MM.1S (cell line): ENCODE data around the gene TUBGCP6.

Experiments used
- DNase-seq: peaks from one replicate; pipeline ENCODE4 v3.0.0-alpha.2; 2015
- H2AFZ ChIP-seq: fragments of 300-600 bp; sonication (generic); 2 replicates; pipeline ENCODE4 v1.6.0; 2016; ENCODE audit warnings: antibody characterized with exemption, low read length
- H3F3A ChIP-seq: fragments of 300-600 bp; sonication (generic); 2 replicates; pipeline ENCODE4 v1.6.1; 2016; ENCODE audit warnings: mild to moderate bottlenecking, antibody characterized with exemption, low read length, moderate library complexity, mixed read lengths; ENCODE audit not compliant: insufficient read depth
- H3K27ac ChIP-seq: fragments of 300-600 bp; sonication (generic); 2 replicates; pipeline ENCODE4 v1.5.1; 2016; ENCODE audit warnings: mild to moderate bottlenecking, low read length
- H3K27me3 ChIP-seq: fragments of 300-600 bp; sonication (generic); replicated peaks from 2 replicates; pipeline ENCODE4 v1.6.0; 2016; ENCODE audit warnings: low read length; ENCODE audit not compliant: insufficient read depth
- H3K36me3 ChIP-seq: fragments of 300-600 bp; sonication (generic); replicated peaks from 2 replicates; pipeline ENCODE4 v1.6.1; 2016; ENCODE audit warnings: mild to moderate bottlenecking, low read length, mixed read lengths; ENCODE audit not compliant: insufficient read depth
- H3K4me1 ChIP-seq: fragments of 300-600 bp; sonication (generic); 2 replicates; pipeline ENCODE4 v1.6.1; 2016; ENCODE audit warnings: low read length, mixed read lengths
- H3K4me2 ChIP-seq: fragments of 300-600 bp; sonication (generic); 2 replicates; pipeline ENCODE4 v1.6.0; 2016; ENCODE audit warnings: low read depth, low read length
- H3K4me3 ChIP-seq: fragments of 300-600 bp; sonication (generic); 2 replicates; pipeline ENCODE4 v1.5.1; 2016; ENCODE audit warnings: low read length, mixed read lengths
- H3K79me2 ChIP-seq: fragments of 300-600 bp; sonication (generic); 2 replicates; pipeline ENCODE4 v1.6.1; 2016; ENCODE audit warnings: mixed run types, low read length, mixed read lengths
- H3K9ac ChIP-seq: fragments of 300-600 bp; sonication (generic); 2 replicates; pipeline ENCODE4 v1.6.1; 2016; ENCODE audit warnings: low read length, mixed read lengths
- H3K9me2 ChIP-seq: fragments of 300-600 bp; sonication (generic); replicated peaks from 2 replicates; pipeline ENCODE4 v1.6.1; 2016; ENCODE audit warnings: mild to moderate bottlenecking, low read length, mixed read lengths; ENCODE audit not compliant: insufficient read depth
- H3K9me3 ChIP-seq: fragments of 300-600 bp; sonication (generic); replicated peaks from 2 replicates; pipeline ENCODE4 v1.6.1; 2016; ENCODE audit warnings: mild to moderate bottlenecking, low read length, mixed read lengths; ENCODE audit not compliant: insufficient read depth
- H4K20me1 ChIP-seq: fragments of 300-600 bp; sonication (generic); 2 replicates; pipeline ENCODE4 v1.6.1; 2016; ENCODE audit warnings: mild to moderate bottlenecking, low read length, moderate library complexity, mixed read lengths; ENCODE audit not compliant: insufficient read depth
- EZH2 ChIP-seq: fragments of 300-600 bp; sonication (generic); optimal IDR thresholded peaks from 2 replicates; pipeline ENCODE3; 2017; ENCODE audit warnings: low read depth, mild to moderate bottlenecking, antibody characterized with exemption, low read length, mixed read lengths
- EZH2phosphoT487 ChIP-seq: fragments of 300-600 bp; sonication (generic); IDR thresholded peaks from 2 replicates; pipeline ENCODE4 v1.6.1; 2018; ENCODE audit warnings: antibody characterized with exemption, low read length
- TF ChIP-seq, protein P1 (sequence below): fragments of 300-600 bp; sonication (generic); IDR thresholded peaks from 2 replicates; pipeline ENCODE4 v1.5.1; 2016; ENCODE audit warnings: antibody characterized with exemption, low read length, mixed read lengths

Gene TUBGCP6

GRCh38 chr22:50222508-50222907 is 22.3 kb downstream of the TUBGCP6 start:
- Histone ChIP-seq H3K4me3 (no peak overlapping the region), H2AFZ (no peak overlapping the region), H3K36me3 (no peaks in the 10 kb centered on the region), H3K79me2 (no peaks in the 10 kb centered on the region), H3F3A (no peaks in the 10 kb centered on the region), H3K9me3 (no peaks in the 10 kb centered on the region), H3K9ac (no peak overlapping the region), H3K9me2 (no peaks in the 10 kb centered on the region), H3K27me3 (no peaks in the 10 kb centered on the region), H3K4me1 (no peaks in the 10 kb centered on the region), H3K27ac (no peak overlapping the region), H4K20me1 (no peaks in the 10 kb centered on the region), H3K4me2 (no peak overlapping the region)
- TF ChIP-seq EZH2phosphoT487 (no peak), EZH2 (no peak)
- no peak for DNase-seq

GRCh38 chr22:50221410-50222300 is 23.2 kb downstream of the TUBGCP6 start:
- Histone ChIP-seq H3K9me3 (no peaks in the 10 kb centered on the region), H3K27me3 (no peaks in the 10 kb centered on the region), H3K36me3 (no peaks in the 10 kb centered on the region), H3K79me2 (no peaks in the 10 kb centered on the region), H4K20me1 (no peaks in the 10 kb centered on the region), H3K4me1 (no peaks in the 10 kb centered on the region), H3K9me2 (no peaks in the 10 kb centered on the region), H3K27ac (no peak overlapping the region), H3K4me2 (no peak overlapping the region), H3K9ac (no peak overlapping the region), H2AFZ (no peak overlapping the region), H3F3A (no peaks in the 10 kb centered on the region), H3K4me3 (no peak overlapping the region)
- DNase-seq = no peak
- no peak for TF ChIP-seq EZH2phosphoT487
- no peak for TF ChIP-seq EZH2
- TF ChIP-seq, protein P1, sequence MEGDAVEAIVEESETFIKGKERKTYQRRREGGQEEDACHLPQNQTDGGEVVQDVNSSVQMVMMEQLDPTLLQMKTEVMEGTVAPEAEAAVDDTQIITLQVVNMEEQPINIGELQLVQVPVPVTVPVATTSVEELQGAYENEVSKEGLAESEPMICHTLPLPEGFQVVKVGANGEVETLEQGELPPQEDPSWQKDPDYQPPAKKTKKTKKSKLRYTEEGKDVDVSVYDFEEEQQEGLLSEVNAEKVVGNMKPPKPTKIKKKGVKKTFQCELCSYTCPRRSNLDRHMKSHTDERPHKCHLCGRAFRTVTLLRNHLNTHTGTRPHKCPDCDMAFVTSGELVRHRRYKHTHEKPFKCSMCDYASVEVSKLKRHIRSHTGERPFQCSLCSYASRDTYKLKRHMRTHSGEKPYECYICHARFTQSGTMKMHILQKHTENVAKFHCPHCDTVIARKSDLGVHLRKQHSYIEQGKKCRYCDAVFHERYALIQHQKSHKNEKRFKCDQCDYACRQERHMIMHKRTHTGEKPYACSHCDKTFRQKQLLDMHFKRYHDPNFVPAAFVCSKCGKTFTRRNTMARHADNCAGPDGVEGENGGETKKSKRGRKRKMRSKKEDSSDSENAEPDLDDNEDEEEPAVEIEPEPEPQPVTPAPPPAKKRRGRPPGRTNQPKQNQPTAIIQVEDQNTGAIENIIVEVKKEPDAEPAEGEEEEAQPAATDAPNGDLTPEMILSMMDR = no peak

DNA sequence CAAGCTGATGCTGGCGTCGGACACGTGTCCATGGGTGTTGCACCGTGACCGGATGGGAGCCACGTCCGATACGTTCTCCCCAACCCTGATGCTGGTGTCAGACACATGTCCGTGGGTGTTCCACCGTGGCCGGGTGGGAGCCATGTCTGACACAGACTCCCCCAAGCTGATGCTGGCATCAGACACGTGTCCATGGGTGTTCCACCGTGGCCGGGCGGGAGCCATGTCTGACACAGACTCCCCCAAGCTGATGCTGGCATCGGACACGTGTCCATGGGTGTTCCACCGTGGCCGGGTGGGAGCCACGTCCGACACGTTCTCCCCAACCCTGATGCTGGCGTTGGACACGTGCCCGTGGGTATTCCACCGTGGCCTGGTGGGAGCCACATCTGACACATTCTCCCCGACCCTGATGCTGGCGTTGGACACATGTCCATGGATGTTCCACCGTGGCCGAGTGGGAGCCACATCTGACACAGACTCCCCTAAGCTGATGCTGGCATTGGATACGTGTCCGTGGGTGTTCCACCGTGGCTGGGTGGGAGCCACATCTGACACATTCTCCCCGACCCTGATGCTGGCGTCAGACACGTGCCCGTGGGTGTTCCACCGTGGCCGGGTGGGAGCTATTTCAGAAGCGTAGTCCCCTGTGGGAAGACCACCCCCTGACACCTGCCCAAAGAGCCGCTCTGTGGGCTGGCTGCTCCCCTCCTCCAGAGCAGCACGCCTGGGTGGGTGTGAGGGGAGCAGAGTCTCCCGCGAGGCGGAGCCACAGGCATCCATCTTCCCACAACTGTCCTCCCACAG is 24.0 kb downstream of the TUBGCP6 start:
- H4K20me1 ChIP-seq = no peaks in the 10 kb centered on the region
- no peak overlapping the region for H3K9ac ChIP-seq
- no peaks in the 10 kb centered on the region for H3K36me3 ChIP-seq
- no peaks in the 10 kb centered on the region for H3K9me2 ChIP-seq
- no peak overlapping the region for H3K27ac ChIP-seq
- no peaks in the 10 kb centered on the region for H3K4me1 ChIP-seq
- H3K4me2 ChIP-seq = no peak overlapping the region
- H3K9me3 ChIP-seq = no peaks in the 10 kb centered on the region
- H3K4me3 ChIP-seq = no peak overlapping the region
- TF ChIP-seq EZH2 (no peak), EZH2phosphoT487 (no peak)
- TF ChIP-seq, protein P1 = no peak
- DNase-seq = no peak
- no peaks in the 10 kb centered on the region for H3F3A ChIP-seq
- no peaks in the 10 kb centered on the region for H3K27me3 ChIP-seq
- no peak overlapping the region for H2AFZ ChIP-seq
- no peaks in the 10 kb centered on the region for H3K79me2 ChIP-seq
